Activated naive CD4-positive, alpha-beta T cell treated with anti-CD3 and anti-CD28 coated beads, Interleukin-2, amount 50 U/mL, for 16 hours (primary cell): Measurements from ENCODE around the gene PPFIBP1.

Experiments used
- DNase-seq: peaks from one replicate; pipeline ENCODE4 v3.0.0-alpha.2; 2020

Gene PPFIBP1

GRCh38 chr12:27523642-27524493 lies at the start of gene PPFIBP1:
Gene PPFIBP1, plus strand, starts transcription at chr12:27524206. Its CDS starts 109,191 bp downstream, at chr12:27633397.
- peak; percentile 98 for DNase-seq

GRCh38 chr12:27474344-27474743 lies 49.7 kb upstream of the PPFIBP1 start:
- no peak for DNase-seq

GRCh38 chr12:27477049-27477448 lies 47.0 kb upstream of the PPFIBP1 start:
- no peak for DNase-seq

- no peak for DNase-seq
These were observed 45.1 kb upstream of the PPFIBP1 start for GRCh38 chr12:27478949-27479348.

- no peak for DNase-seq
These were observed 44.0 kb upstream of the PPFIBP1 start for GRCh38 chr12:27480016-27480415.

GRCh38 chr12:27486961-27487360 lies 37.0 kb upstream of the PPFIBP1 start:
- DNase-seq = no peak

- DNase-seq = no peak
These were observed 35.5 kb upstream of the PPFIBP1 start for GRCh38 chr12:27488479-27488878.

GRCh38 chr12:27491226-27491625 lies 32.8 kb upstream of the PPFIBP1 start:
- DNase-seq = no peak

GRCh38 chr12:27493260-27493940 lies 30.6 kb upstream of the PPFIBP1 start:
- no peak for DNase-seq

- DNase-seq = no peak
These were observed 26.6 kb upstream of the PPFIBP1 start for GRCh38 chr12:27497446-27497845.

- DNase-seq = no peak
These were observed 25.9 kb upstream of the PPFIBP1 start for GRCh38 chr12:27498149-27498548.

- DNase-seq = no peak
These were observed 25.2 kb upstream of the PPFIBP1 start for GRCh38 chr12:27498761-27499160.

GRCh38 chr12:27499377-27499776 lies 24.6 kb upstream of the PPFIBP1 start:
- DNase-seq = no peak

- DNase-seq = no peak
These were observed 23.5 kb upstream of the PPFIBP1 start for GRCh38 chr12:27500546-27500945.

GRCh38 chr12:27502021-27502435 lies 22.0 kb upstream of the PPFIBP1 start:
- DNase-seq = no peak

GRCh38 chr12:27504507-27504906 lies 19.5 kb upstream of the PPFIBP1 start:
- no peak for DNase-seq

GRCh38 chr12:27505109-27505508 lies 18.9 kb upstream of the PPFIBP1 start:
- no peak for DNase-seq

GRCh38 chr12:27505761-27506160 lies 18.2 kb upstream of the PPFIBP1 start:
- no peak for DNase-seq

- no peak for DNase-seq
These were observed 17.3 kb upstream of the PPFIBP1 start for GRCh38 chr12:27506645-27507189.

GRCh38 chr12:27508736-27509431 lies 15.1 kb upstream of the PPFIBP1 start:
- DNase-seq = no peak

- no peak for DNase-seq
These were observed 12.8 kb upstream of the PPFIBP1 start for GRCh38 chr12:27511031-27511722.

- DNase-seq = no peak
These were observed 12.3 kb upstream of the PPFIBP1 start for GRCh38 chr12:27511723-27512045.
